Trophoblast cell (in vitro differentiated cells and primary cell): ENCODE measurements around the gene ADIRF.
"Not testable (repeated sequence)": the region's sequence is repeated elsewhere in the genome, so short reads cannot be mapped to it uniquely, and the experiment has no call there.

ENCODE experiments used
- DNase-seq, 2 donors: peaks; one replicate each; pipeline ENCODE4 v3.0.0-alpha.2; 2016
- H2AFZ ChIP-seq: 2 replicates; pipeline ENCODE4 v1.6.1; 2013; ENCODE audit warnings: low read length, moderate library complexity, mild to moderate bottlenecking; ENCODE audit not compliant: insufficient read depth, poor library complexity
- H2AK5ac ChIP-seq: 2 replicates; pipeline ENCODE4 v1.6.1; 2013; ENCODE audit warnings: mild to moderate bottlenecking, low read length
- H2BK120ac ChIP-seq: 2 replicates; pipeline ENCODE4 v1.6.1; 2013; ENCODE audit warnings: low read length, mild to moderate bottlenecking, moderate library complexity; ENCODE audit not compliant: insufficient read depth, poor library complexity
- H2BK12ac ChIP-seq: 2 replicates; pipeline ENCODE4 v1.6.1; 2013; ENCODE audit warnings: mild to moderate bottlenecking, low read length, moderate library complexity
- H2BK5ac ChIP-seq: 2 replicates; pipeline ENCODE4 v1.6.1; 2013; ENCODE audit warnings: low read length, low read depth, moderate library complexity, mild to moderate bottlenecking; ENCODE audit not compliant: poor library complexity
- H3K14ac ChIP-seq: 2 replicates; pipeline ENCODE4 v1.6.1; 2013; ENCODE audit warnings: mild to moderate bottlenecking, low read length
- H3K18ac ChIP-seq: 2 replicates; pipeline ENCODE4 v1.6.1; 2013; ENCODE audit warnings: mild to moderate bottlenecking, low read length
- H3K23ac ChIP-seq: 2 replicates; pipeline ENCODE4 v1.6.1; 2013; ENCODE audit warnings: low read length
- H3K27ac ChIP-seq: 2 replicates; pipeline ENCODE4 v1.5.1; 2013; ENCODE audit warnings: low read depth, mild to moderate bottlenecking, inconsistent platforms, low read length, moderate library complexity
- H3K27me3 ChIP-seq: 2 replicates; pipeline ENCODE4 v1.6.1; 2013; ENCODE audit warnings: inconsistent platforms, mild to moderate bottlenecking, low read length, moderate library complexity; ENCODE audit not compliant: insufficient read depth
- H3K36me3 ChIP-seq, 2 experiments: 1 replicate in 1 of 2; 2 replicates in 1 of 2; pipeline ENCODE4 v1.6.1; 2013; ENCODE audit warnings: low read length in 2 of 2, mild to moderate bottlenecking in 2 of 2, moderate library complexity in 1 of 2; ENCODE audit not compliant: insufficient read depth in 2 of 2, control insufficient read depth in 1 of 2
- H3K4ac ChIP-seq: 2 replicates; pipeline ENCODE4 v1.6.1; 2013; ENCODE audit warnings: low read depth, mild to moderate bottlenecking, low read length, moderate library complexity
- H3K4me1 ChIP-seq, 2 experiments: 1 replicate in 1 of 2; 2 replicates in 1 of 2; pipeline ENCODE4 v1.6.1; 2013; ENCODE audit warnings: low read length in 2 of 2, mild to moderate bottlenecking in 2 of 2, moderate library complexity in 1 of 2; ENCODE audit not compliant: insufficient read depth in 2 of 2, control insufficient read depth in 1 of 2
- H3K4me2 ChIP-seq: 2 replicates; pipeline ENCODE4 v1.6.1; 2013; ENCODE audit warnings: inconsistent platforms, mild to moderate bottlenecking, low read length, moderate library complexity
- H3K4me3 ChIP-seq: 2 replicates; pipeline ENCODE4 v1.5.1; 2013; ENCODE audit warnings: mild to moderate bottlenecking, low read depth, low read length, inconsistent platforms
- H3K79me1 ChIP-seq: one replicate; pipeline ENCODE4 v1.6.1; 2013; ENCODE audit warnings: low read length
- H3K79me2 ChIP-seq: 2 replicates; pipeline ENCODE4 v1.6.1; 2013; ENCODE audit warnings: low read length, mild to moderate bottlenecking; ENCODE audit not compliant: control insufficient read depth, insufficient read depth, poor library complexity
- H3K9ac ChIP-seq: 2 replicates; pipeline ENCODE4 v1.6.1; 2013; ENCODE audit warnings: mild to moderate bottlenecking, low read length
- H3K9me3 ChIP-seq: 2 replicates; pipeline ENCODE4 v1.6.1; 2013; ENCODE audit warnings: low read depth, mild to moderate bottlenecking, control low read depth, inconsistent platforms, low read length; ENCODE audit not compliant: insufficient read depth
- H4K12ac ChIP-seq: 2 replicates; pipeline ENCODE4 v1.6.1; 2013; ENCODE audit warnings: low read depth, mild to moderate bottlenecking, low read length, moderate library complexity
- H4K8ac ChIP-seq: 2 replicates; pipeline ENCODE4 v1.6.1; 2013; ENCODE audit warnings: low read depth, mild to moderate bottlenecking, low read length, moderate library complexity
- H4K91ac ChIP-seq: one replicate; pipeline ENCODE4 v1.6.1; 2013; ENCODE audit warnings: low read depth, mild to moderate bottlenecking, low read length, moderate library complexity
- WGBS: extraction: QIAGEN DNeasy Blood & Tissue Kit; methylation state at CpG from one replicate; pipeline ENCODE4 v1.1.7; 2013; ENCODE audit warnings: missing lambda C conversion rate; ENCODE audit not compliant: insufficient read length, insufficient coverage; ENCODE audit errors: extremely low coverage; 5-methylcytosine and 5-hydroxymethylcytosine counted together

The ADIRF gene

DNA sequence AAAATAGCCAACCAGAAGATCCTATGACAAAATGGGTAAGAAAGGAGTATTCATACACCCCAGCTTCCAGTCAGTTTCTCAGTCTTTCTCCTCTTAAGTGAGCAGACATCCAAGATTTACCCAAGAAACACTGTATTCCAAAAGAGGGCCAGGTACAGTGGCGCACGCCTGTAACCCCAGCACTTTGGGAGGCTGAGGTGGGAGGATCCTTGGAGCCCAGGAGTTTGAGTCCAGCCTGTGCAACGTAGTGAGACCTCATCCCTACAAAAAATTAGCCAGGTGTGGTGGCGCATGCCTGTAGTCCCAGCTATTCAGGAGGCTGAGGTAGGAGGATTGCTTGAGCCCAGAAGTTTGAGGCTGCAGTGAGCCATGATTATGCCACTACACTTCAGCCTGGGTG is 20.5 kb upstream of the ADIRF start:
- not testable (repeated sequence) for H4K91ac ChIP-seq, H3K4ac ChIP-seq, H3K27me3 ChIP-seq, H3K9ac ChIP-seq, H4K12ac ChIP-seq, H3K79me1 ChIP-seq, H3K36me3 ChIP-seq, H2BK12ac ChIP-seq, H3K23ac ChIP-seq, H3K4me3 ChIP-seq, H3K79me2 ChIP-seq, H3K9me3 ChIP-seq, H2BK5ac ChIP-seq, H2AK5ac ChIP-seq, H3K27ac ChIP-seq, H3K4me1 ChIP-seq, H2BK120ac ChIP-seq, H2AFZ ChIP-seq, DNase-seq, H3K14ac ChIP-seq, H3K18ac ChIP-seq, H3K4me2 ChIP-seq, H4K8ac ChIP-seq
- WGBS, result no CpG with 5 or more reads among the region's 4 CpGs

DNA sequence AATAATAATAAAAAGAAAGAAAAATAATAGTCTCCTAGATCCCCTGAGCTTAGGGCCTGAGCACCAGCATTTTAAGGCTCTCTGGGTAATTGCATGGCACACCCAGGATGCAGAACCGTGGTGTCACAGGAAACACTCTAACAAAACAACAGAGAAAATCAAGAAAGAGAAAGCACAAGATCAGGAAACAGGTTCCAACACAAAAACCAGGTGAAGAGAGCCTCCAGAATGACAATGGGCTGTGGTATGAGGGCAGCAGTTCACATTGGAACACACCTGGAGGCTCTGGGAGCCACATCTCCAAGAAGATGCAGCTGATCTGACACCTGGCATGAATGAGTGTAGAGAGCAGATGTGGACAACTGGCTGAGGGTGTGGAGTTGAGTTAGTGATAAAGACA is 17.9 kb upstream of the ADIRF start:
- Histone ChIP-seq H2BK12ac (no peak overlapping the region), H3K4me3 (no peak overlapping the region), H3K4me1 (peaks cover 14 to 15% of the 10 kb centered on the region in 2 experiments), H3K4ac (no peak overlapping the region), H4K8ac (no peak overlapping the region), H3K27ac (no peak overlapping the region), H3K18ac (no peak overlapping the region), H3K79me2 (peaks cover 2% of the 10 kb centered on the region), H3K27me3 (no peaks in the 10 kb centered on the region), H3K36me3 (no peaks in the 10 kb centered on the region), H3K79me1 (peaks cover 6% of the 10 kb centered on the region), H3K9ac (no peak overlapping the region), H4K12ac (no peak overlapping the region), H2AFZ (no peak overlapping the region), H2AK5ac (no peak overlapping the region), H2BK5ac (no peak overlapping the region), H3K4me2 (no peak overlapping the region), H3K23ac (no peak overlapping the region), H3K14ac (no peak overlapping the region), H2BK120ac (no peak overlapping the region), H4K91ac (no peak overlapping the region), H3K9me3 (peaks cover 15% of the 10 kb centered on the region)
- DNase-seq, result no peak
- whole genome bisulfite sequencing, result no CpG with 5 or more reads among the region's 1 CpG

GRCh38 chr10:86951184-86951761 is 17.0 kb upstream of the ADIRF start:
- no peak overlapping the region for H3K4ac ChIP-seq
- H3K23ac ChIP-seq, result no peak overlapping the region
- peaks cover 8% of the 10 kb centered on the region for H3K79me1 ChIP-seq
- H2BK12ac ChIP-seq, result no peak overlapping the region
- no peak overlapping the region for H3K9ac ChIP-seq
- no peak for DNase-seq
- H4K91ac ChIP-seq, result no peak overlapping the region
- peaks cover 11% of the 10 kb centered on the region for H3K9me3 ChIP-seq
- H4K12ac ChIP-seq, result no peak overlapping the region
- no peak overlapping the region for H2BK120ac ChIP-seq
- H3K14ac ChIP-seq, result no peak overlapping the region
- no peaks in the 10 kb centered on the region for H3K27me3 ChIP-seq
- H2AFZ ChIP-seq, result no peak overlapping the region
- H2BK5ac ChIP-seq, result no peak overlapping the region
- H3K18ac ChIP-seq, result no peak overlapping the region
- no peak overlapping the region for H3K4me2 ChIP-seq
- no peak overlapping the region for H2AK5ac ChIP-seq
- no peak overlapping the region for H3K27ac ChIP-seq
- no peak overlapping the region for H3K4me3 ChIP-seq
- no peaks in the 10 kb centered on the region for H3K36me3 ChIP-seq
- H4K8ac ChIP-seq, result no peak overlapping the region
- H3K4me1 ChIP-seq, result peaks cover 18 to 20% of the 10 kb centered on the region in 2 experiments
- H3K79me2 ChIP-seq, result peaks cover 2% of the 10 kb centered on the region

GRCh38 chr10:86952106-86952505 is 16.2 kb upstream of the ADIRF start:
- H3K79me2 ChIP-seq, result peaks cover 2% of the 10 kb centered on the region
- no peak overlapping the region for H4K91ac ChIP-seq
- H2BK5ac ChIP-seq, result no peak overlapping the region
- peaks cover 8% of the 10 kb centered on the region for H3K79me1 ChIP-seq
- no peaks in the 10 kb centered on the region for H3K36me3 ChIP-seq
- H3K4me3 ChIP-seq, result no peak overlapping the region
- no peaks in the 10 kb centered on the region for H3K27me3 ChIP-seq
- H4K8ac ChIP-seq, result no peak overlapping the region
- H3K9me3 ChIP-seq, result peaks cover 9% of the 10 kb centered on the region
- WGBS, result no CpG with 5 or more reads among the region's 7 CpGs
- no peak overlapping the region for H2AK5ac ChIP-seq
- H2BK120ac ChIP-seq, result no peak overlapping the region
- no peak overlapping the region for H3K4me2 ChIP-seq
- H4K12ac ChIP-seq, result no peak overlapping the region
- DNase-seq, result no peak
- H3K4me1 ChIP-seq, result peaks cover 18 to 20% of the 10 kb centered on the region in 2 experiments
- H3K4ac ChIP-seq, result no peak overlapping the region
- no peak overlapping the region for H3K23ac ChIP-seq
- H3K18ac ChIP-seq, result no peak overlapping the region
- H2AFZ ChIP-seq, result no peak overlapping the region
- H2BK12ac ChIP-seq, result no peak overlapping the region
- H3K27ac ChIP-seq, result no peak overlapping the region
- no peak overlapping the region for H3K14ac ChIP-seq
- H3K9ac ChIP-seq, result no peak overlapping the region
